HEK293 (cell line): ENCODE results near the gene PPP2R2B.

Experiments
- CTCF ChIA-PET: fragments of 350-600 bp; formaldehyde crosslinking; extraction: SDS; loops from one replicate; lab custom pipeline; 2021; ENCODE audit warnings: antibody characterized with exemption; lab: Yijun Ruan, JAX
- POLR2A ChIA-PET: fragments of 300-600 bp; formaldehyde crosslinking; extraction: SDS; loops from one replicate; lab custom pipeline; 2020; ENCODE audit warnings: antibody characterized with exemption, inconsistent platforms; lab: Yijun Ruan, JAX
- H3K27ac ChIP-seq: fragments of 200-500 bp; sonication (Bioruptor generic); 2 replicates; pipeline ENCODE4 v1.5.1; 2014; ENCODE audit warnings: low read depth, low read length, control low read depth, inconsistent platforms; ENCODE audit errors: extremely low read depth
- H3K36me3 ChIP-seq, 2 experiments: fragments of 200-500 bp in 1 of 2; sonication (Bioruptor generic) in 1 of 2; 1 replicate in 1 of 2; 2 replicates in 1 of 2; pipeline ENCODE4 v1.5.1; 2014 to 2017; ENCODE audit warnings: inconsistent platforms in 2 of 2, low read length in 2 of 2; ENCODE audit not compliant: control insufficient read depth in 2 of 2, insufficient read depth in 1 of 2
- H3K4me1 ChIP-seq: fragments of 200-500 bp; sonication (Bioruptor generic); 2 replicates; pipeline ENCODE4 v1.5.1; 2014; ENCODE audit warnings: mild to moderate bottlenecking, low read length, inconsistent platforms; ENCODE audit not compliant: control insufficient read depth, insufficient read depth
- H3K4me3 ChIP-seq: 2 replicates; pipeline ENCODE4 v1.5.1; 2011; ENCODE audit warnings: low read depth, mild to moderate bottlenecking, control low read depth, low read length, moderate library complexity
- H3K9me3 ChIP-seq: fragments of 200-500 bp; sonication (Bioruptor generic); 2 replicates; pipeline ENCODE4 v1.5.1; 2014; ENCODE audit warnings: low read depth, low read length, inconsistent platforms; ENCODE audit not compliant: control insufficient read depth, insufficient read depth
- EGR2 ChIP-seq: fragments of 450-650 bp; formaldehyde crosslinking; IDR thresholded peaks from 2 replicates; pipeline ENCODE4 v1.5.1; 2016; ENCODE audit warnings: low read depth, missing biosample characterization, missing genetic modification characterization
- KLF8 ChIP-seq: fragments of 450-650 bp; formaldehyde crosslinking; IDR thresholded peaks from 2 replicates; pipeline ENCODE4 v1.5.1; 2016; ENCODE audit warnings: missing biosample characterization, missing genetic modification characterization
- MZF1 ChIP-seq: fragments of 450-650 bp; formaldehyde crosslinking; IDR thresholded peaks from 2 replicates; pipeline ENCODE4 v1.5.1; 2017; ENCODE audit warnings: missing biosample characterization, missing genetic modification characterization, borderline replicate concordance
- SP2 ChIP-seq: fragments of 450-650 bp; formaldehyde crosslinking; IDR thresholded peaks from 2 replicates; pipeline ENCODE4 v1.5.1; 2016; ENCODE audit warnings: missing biosample characterization, missing genetic modification characterization
- ZBTB7A ChIP-seq: fragments of 450-650 bp; formaldehyde crosslinking; IDR thresholded peaks from 2 replicates; pipeline ENCODE4 v1.5.1; 2016; ENCODE audit warnings: low read depth, missing biosample characterization, missing genetic modification characterization
- ZFP3 ChIP-seq: fragments of 450-650 bp; formaldehyde crosslinking; IDR thresholded peaks from 2 replicates; pipeline ENCODE4 v1.5.1; 2016; ENCODE audit warnings: low read depth, missing biosample characterization, missing genetic modification characterization
- ZFP37 ChIP-seq: fragments of 450-650 bp; formaldehyde crosslinking; IDR thresholded peaks from 2 replicates; pipeline ENCODE4 v1.5.1; 2016; ENCODE audit warnings: missing biosample characterization, missing genetic modification characterization
- ZNF157 ChIP-seq: fragments of 450-650 bp; formaldehyde crosslinking; IDR thresholded peaks from 2 replicates; pipeline ENCODE4 v1.5.1; 2016; ENCODE audit warnings: missing biosample characterization, missing genetic modification characterization
- ZNF19 ChIP-seq: fragments of 450-650 bp; formaldehyde crosslinking; IDR thresholded peaks from 2 replicates; pipeline ENCODE4; 2016; ENCODE audit warnings: missing biosample characterization, missing genetic modification characterization, low read depth
- ZNF2 ChIP-seq: fragments of 450-650 bp; formaldehyde crosslinking; IDR thresholded peaks from 2 replicates; pipeline ENCODE4 v1.5.1; 2016; ENCODE audit warnings: missing biosample characterization, missing genetic modification characterization
- ZNF266 ChIP-seq: fragments of 450-650 bp; formaldehyde crosslinking; IDR thresholded peaks from 2 replicates; pipeline ENCODE4 v1.5.1; 2016; ENCODE audit warnings: missing biosample characterization, missing genetic modification characterization, low read depth
- ZNF350 ChIP-seq: fragments of 450-650 bp; formaldehyde crosslinking; IDR thresholded peaks from 2 replicates; pipeline ENCODE4 v1.5.0; 2017; ENCODE audit warnings: missing biosample characterization, mild to moderate bottlenecking, missing genetic modification characterization
- ZNF362 ChIP-seq: fragments of 450-650 bp; formaldehyde crosslinking; IDR thresholded peaks from 2 replicates; pipeline ENCODE4 v1.5.1; 2016; ENCODE audit warnings: missing biosample characterization, missing genetic modification characterization
- ZNF391 ChIP-seq: fragments of 450-650 bp; formaldehyde crosslinking; IDR thresholded peaks from 2 replicates; pipeline ENCODE4 v1.5.1; 2016; ENCODE audit warnings: low read depth, missing biosample characterization, missing genetic modification characterization, borderline replicate concordance
- ZNF394 ChIP-seq: fragments of 450-650 bp; formaldehyde crosslinking; IDR thresholded peaks from 2 replicates; pipeline ENCODE4 v1.5.1; 2016; ENCODE audit warnings: missing biosample characterization, missing genetic modification characterization, mild to moderate bottlenecking, moderate library complexity, borderline replicate concordance
- ZNF423 ChIP-seq: fragments of 450-650 bp; formaldehyde crosslinking; IDR thresholded peaks from 2 replicates; pipeline ENCODE4 v1.5.1; 2016; ENCODE audit warnings: missing biosample characterization, missing genetic modification characterization
- ZNF571 ChIP-seq: fragments of 450-650 bp; formaldehyde crosslinking; IDR thresholded peaks from 2 replicates; pipeline ENCODE4 v1.5.0; 2017; ENCODE audit warnings: missing biosample characterization, missing genetic modification characterization
- ZNF596 ChIP-seq: fragments of 450-650 bp; IDR thresholded peaks from 2 replicates; pipeline ENCODE4 v1.5.0; 2018; ENCODE audit warnings: missing biosample characterization, mild to moderate bottlenecking, missing genetic modification characterization, moderate library complexity
- ZNF600 ChIP-seq: fragments of 450-650 bp; formaldehyde crosslinking; IDR thresholded peaks from 2 replicates; pipeline ENCODE4 v1.5.1; 2016; ENCODE audit warnings: missing biosample characterization, missing genetic modification characterization
- ZNF626 ChIP-seq: fragments of 450-650 bp; sonication (Bioruptor Pico); formaldehyde crosslinking; IDR thresholded peaks from 2 replicates; pipeline ENCODE4 v1.5.1; 2018; ENCODE audit warnings: missing biosample characterization, missing genetic modification characterization, inconsistent platforms
- ZNF658 ChIP-seq: fragments of 450-650 bp; formaldehyde crosslinking; IDR thresholded peaks from 2 replicates; pipeline ENCODE4; 2016; ENCODE audit warnings: missing biosample characterization, missing genetic modification characterization
- ZNF670 ChIP-seq: fragments of 450-650 bp; formaldehyde crosslinking; IDR thresholded peaks from 2 replicates; pipeline ENCODE4 v1.5.1; 2016; ENCODE audit warnings: missing biosample characterization, missing genetic modification characterization, low read depth
- ZNF677 ChIP-seq: fragments of 450-650 bp; IDR thresholded peaks from 2 replicates; pipeline ENCODE4 v1.5.0; 2018; ENCODE audit warnings: missing biosample characterization, mild to moderate bottlenecking, missing genetic modification characterization, moderate library complexity
- ZNF701 ChIP-seq: fragments of 450-650 bp; formaldehyde crosslinking; IDR thresholded peaks from 2 replicates; pipeline ENCODE4 v1.5.1; 2016; ENCODE audit warnings: missing biosample characterization, missing genetic modification characterization
- ZNF707 ChIP-seq: fragments of 450-650 bp; formaldehyde crosslinking; IDR thresholded peaks from 2 replicates; pipeline ENCODE4 v1.5.1; 2016; ENCODE audit warnings: missing biosample characterization, missing genetic modification characterization
- ZSCAN16 ChIP-seq: fragments of 450-650 bp; formaldehyde crosslinking; IDR thresholded peaks from 2 replicates; pipeline ENCODE4 v1.5.1; 2016; ENCODE audit warnings: missing biosample characterization, missing genetic modification characterization
- ZXDB ChIP-seq: fragments of 450-650 bp; formaldehyde crosslinking; IDR thresholded peaks from 2 replicates; pipeline ENCODE4 v1.5.1; 2016; ENCODE audit warnings: missing biosample characterization, missing genetic modification characterization
- TF ChIP-seq, protein P1 (sequence below): fragments of 450-650 bp; formaldehyde crosslinking; IDR thresholded peaks from 2 replicates; pipeline ENCODE4 v1.5.1; 2016; ENCODE audit warnings: missing biosample characterization, missing genetic modification characterization
- TF ChIP-seq, protein P2 (sequence below): fragments of 450-650 bp; formaldehyde crosslinking; IDR thresholded peaks from 2 replicates; pipeline ENCODE4; 2016; ENCODE audit warnings: missing biosample characterization, missing genetic modification characterization

Gene PPP2R2B

GRCh38 chr5:146652547-146652946 is 226.0 kb downstream of the PPP2R2B start:
- POLR2A ChIA-PET = no interaction called here
- no peaks in the 10 kb centered on the region for H3K4me1 ChIP-seq
- no peaks in the 10 kb centered on the region for H3K36me3 ChIP-seq
- TF ChIP-seq, protein P1, sequence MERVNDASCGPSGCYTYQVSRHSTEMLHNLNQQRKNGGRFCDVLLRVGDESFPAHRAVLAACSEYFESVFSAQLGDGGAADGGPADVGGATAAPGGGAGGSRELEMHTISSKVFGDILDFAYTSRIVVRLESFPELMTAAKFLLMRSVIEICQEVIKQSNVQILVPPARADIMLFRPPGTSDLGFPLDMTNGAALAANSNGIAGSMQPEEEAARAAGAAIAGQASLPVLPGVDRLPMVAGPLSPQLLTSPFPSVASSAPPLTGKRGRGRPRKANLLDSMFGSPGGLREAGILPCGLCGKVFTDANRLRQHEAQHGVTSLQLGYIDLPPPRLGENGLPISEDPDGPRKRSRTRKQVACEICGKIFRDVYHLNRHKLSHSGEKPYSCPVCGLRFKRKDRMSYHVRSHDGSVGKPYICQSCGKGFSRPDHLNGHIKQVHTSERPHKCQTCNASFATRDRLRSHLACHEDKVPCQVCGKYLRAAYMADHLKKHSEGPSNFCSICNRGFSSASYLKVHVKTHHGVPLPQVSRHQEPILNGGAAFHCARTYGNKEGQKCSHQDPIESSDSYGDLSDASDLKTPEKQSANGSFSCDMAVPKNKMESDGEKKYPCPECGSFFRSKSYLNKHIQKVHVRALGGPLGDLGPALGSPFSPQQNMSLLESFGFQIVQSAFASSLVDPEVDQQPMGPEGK = no peak
- TF ChIP-seq, protein P2, sequence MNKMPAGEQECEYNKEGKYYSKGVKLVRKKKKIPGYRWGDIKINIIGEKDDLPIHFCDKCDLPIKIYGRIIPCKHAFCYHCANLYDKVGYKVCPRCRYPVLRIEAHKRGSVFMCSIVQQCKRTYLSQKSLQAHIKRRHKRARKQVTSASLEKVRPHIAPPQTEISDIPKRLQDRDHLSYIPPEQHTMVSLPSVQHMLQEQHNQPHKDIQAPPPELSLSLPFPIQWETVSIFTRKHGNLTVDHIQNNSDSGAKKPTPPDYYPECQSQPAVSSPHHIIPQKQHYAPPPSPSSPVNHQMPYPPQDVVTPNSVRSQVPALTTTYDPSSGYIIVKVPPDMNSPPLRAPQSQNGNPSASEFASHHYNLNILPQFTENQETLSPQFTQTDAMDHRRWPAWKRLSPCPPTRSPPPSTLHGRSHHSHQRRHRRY = no peak
- TF ChIP-seq ZNF19 (tag by site-specific recombination) (no peak), ZNF677 (no peak), ZNF701 (no peak), ZBTB7A (tag by site-specific recombination) (no peak), ZNF2 (tag by site-specific recombination) (no peak), ZNF350 (tag by site-specific recombination) (no peak), EGR2 (tag by site-specific recombination) (no peak), ZNF626 (tag by site-specific recombination) (no peak), ZNF423 (tag by site-specific recombination) (no peak), KLF8 (no peak), ZSCAN16 (no peak), ZNF571 (tag by site-specific recombination) (no peak), ZNF266 (tag by site-specific recombination) (no peak), ZNF707 (tag by site-specific recombination) (no peak), ZNF394 (tag by site-specific recombination) (no peak), ZFP3 (no peak)
- H3K27ac ChIP-seq = no peak overlapping the region
- CTCF ChIA-PET = interaction anchor here (0.6 kb wide), 1 partner anchor 33 kb away, joined by 4 read pairs; no protein-coding TSS in a partner anchor
- no peaks in the 10 kb centered on the region for H3K9me3 ChIP-seq
- H3K4me3 ChIP-seq = no peak overlapping the region

DNA sequence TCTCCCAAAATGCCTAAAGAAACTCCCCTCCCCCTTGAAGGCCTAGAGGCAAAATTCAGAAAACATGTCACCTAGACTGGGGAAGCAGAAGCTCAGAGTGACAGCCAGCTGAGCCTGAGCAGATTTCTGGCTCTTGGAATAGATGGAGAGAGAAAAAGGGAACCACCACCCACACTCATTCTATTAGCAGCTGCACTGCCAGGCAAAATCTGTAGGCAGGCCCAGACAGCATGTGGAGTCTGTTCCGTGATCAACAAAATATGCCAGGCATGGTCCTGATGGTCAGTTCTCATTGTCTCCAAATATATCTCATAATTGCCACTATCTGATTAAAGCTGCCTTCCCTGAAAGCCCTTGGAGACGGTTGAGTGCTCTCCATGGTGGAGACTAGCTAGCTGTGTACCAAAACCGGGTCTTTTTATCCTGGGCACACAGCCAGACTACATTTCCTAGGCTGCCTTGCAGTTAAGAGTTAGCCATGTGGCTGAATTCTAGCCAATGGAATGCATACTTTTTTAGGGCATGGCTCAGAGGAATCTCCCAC is 230.8 kb downstream of the PPP2R2B start:
- no peak for TF ChIP-seq ZNF600 (tag by site-specific recombination)
- TF ChIP-seq ZXDB (tag by site-specific recombination) = no peak
- TF ChIP-seq ZSCAN16 = no peak
- no peaks in the 10 kb centered on the region for H3K9me3 ChIP-seq
- no peak overlapping the region for H3K27ac ChIP-seq
- ChIA-PET CTCF (interaction anchor here (0.7 kb wide), 1 partner anchor 421 kb away, joined by 3 read pairs; no protein-coding TSS in a partner anchor), POLR2A (no interaction called here)
- no peaks in the 10 kb centered on the region for H3K36me3 ChIP-seq
- no peaks in the 10 kb centered on the region for H3K4me1 ChIP-seq
- no peak overlapping the region for H3K4me3 ChIP-seq

GRCh38 chr5:146646441-146646840 is 232.1 kb downstream of the PPP2R2B start:
- CTCF ChIA-PET = no interaction called here
- TF ChIP-seq ZNF658 (tag by site-specific recombination) = no peak
- TF ChIP-seq ZFP37 (tag by site-specific recombination) = no peak
- TF ChIP-seq ZBTB7A (tag by site-specific recombination) = no peak
- no peak for TF ChIP-seq ZNF670 (tag by site-specific recombination)
- no peak for TF ChIP-seq ZNF391 (tag by site-specific recombination)
- TF ChIP-seq MZF1 (tag by site-specific recombination) = no peak
- TF ChIP-seq ZNF596 (tag by site-specific recombination) = no peak
- no peak for TF ChIP-seq SP2
- TF ChIP-seq ZNF157 (tag by site-specific recombination) = no peak
- TF ChIP-seq ZNF362 (tag by site-specific recombination) = no peak
- Histone ChIP-seq H3K4me3 (no peak overlapping the region), H3K36me3 (no peaks in the 10 kb centered on the region), H3K9me3 (no peaks in the 10 kb centered on the region), H3K27ac (no peak overlapping the region), H3K4me1 (no peaks in the 10 kb centered on the region)
- POLR2A ChIA-PET = no interaction called here
